C4-2B (cell line): ENCODE data around the gene GOLGA6L2.
"Not testable (repeated sequence)": the region's sequence is repeated elsewhere in the genome, so short reads cannot be mapped to it uniquely, and the experiment has no call there.

Experiments
- ZFX ChIP-seq: fragments of 450-650 bp; IDR thresholded peaks from 2 replicates; pipeline ENCODE4 v1.6.1; 2017
- TF ChIP-seq, protein P1 (sequence below): fragments of 450-650 bp; conservative IDR thresholded peaks from 2 replicates; pipeline ENCODE4 v1.5.1; 2017; ENCODE audit warnings: mild to moderate bottlenecking

DNA sequence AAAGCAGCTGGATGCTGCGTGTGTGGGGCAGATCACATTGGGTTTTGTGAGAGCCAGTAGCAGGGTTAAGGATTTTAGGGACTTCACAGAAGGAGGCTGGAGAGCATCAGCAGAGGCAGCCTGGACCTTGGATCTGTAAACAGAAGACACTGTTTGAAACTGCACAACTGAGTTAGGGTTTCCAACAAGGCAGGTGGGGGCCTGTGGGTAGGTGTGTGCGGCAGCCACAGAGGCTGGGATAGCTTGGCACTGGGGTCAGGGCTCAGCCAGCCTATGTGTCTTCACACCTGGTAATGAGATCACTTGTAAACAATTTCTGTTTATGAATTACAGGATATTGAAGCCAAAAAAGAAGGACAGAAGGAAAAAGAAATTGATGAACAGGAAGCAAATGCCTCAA, 12.3 kb downstream of the GOLGA6L2 start:
- TF ChIP-seq, protein P1, sequence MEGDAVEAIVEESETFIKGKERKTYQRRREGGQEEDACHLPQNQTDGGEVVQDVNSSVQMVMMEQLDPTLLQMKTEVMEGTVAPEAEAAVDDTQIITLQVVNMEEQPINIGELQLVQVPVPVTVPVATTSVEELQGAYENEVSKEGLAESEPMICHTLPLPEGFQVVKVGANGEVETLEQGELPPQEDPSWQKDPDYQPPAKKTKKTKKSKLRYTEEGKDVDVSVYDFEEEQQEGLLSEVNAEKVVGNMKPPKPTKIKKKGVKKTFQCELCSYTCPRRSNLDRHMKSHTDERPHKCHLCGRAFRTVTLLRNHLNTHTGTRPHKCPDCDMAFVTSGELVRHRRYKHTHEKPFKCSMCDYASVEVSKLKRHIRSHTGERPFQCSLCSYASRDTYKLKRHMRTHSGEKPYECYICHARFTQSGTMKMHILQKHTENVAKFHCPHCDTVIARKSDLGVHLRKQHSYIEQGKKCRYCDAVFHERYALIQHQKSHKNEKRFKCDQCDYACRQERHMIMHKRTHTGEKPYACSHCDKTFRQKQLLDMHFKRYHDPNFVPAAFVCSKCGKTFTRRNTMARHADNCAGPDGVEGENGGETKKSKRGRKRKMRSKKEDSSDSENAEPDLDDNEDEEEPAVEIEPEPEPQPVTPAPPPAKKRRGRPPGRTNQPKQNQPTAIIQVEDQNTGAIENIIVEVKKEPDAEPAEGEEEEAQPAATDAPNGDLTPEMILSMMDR: not testable (repeated sequence)
- not testable (repeated sequence) for TF ChIP-seq ZFX
